Gastrocnemius medialis (tissue), 4 donors: ENCODE results near the gene FKBP1B. TPM values are rescaled to one million over a fixed set of nuclear protein-coding genes. Genes with fewer than 3 reads are reported as not detected.

Source experiments
- ATAC-seq, 2 donors: fragments of 150-250 bp; one replicate each; pipeline ENCODE4 v1.9.1; 2016
- DNase-seq, 2 donors: peaks; one replicate each; pipeline ENCODE4 v3.0.0-alpha.2; 2019
- H3K27ac ChIP-seq, 4 donors: fragments of 200-600 bp; sonication (generic); 1 replicate in 1 of 4; 2 replicates in 3 of 4; pipeline ENCODE4 v1.5.1; 2016 to 2018; ENCODE audit warnings: mild to moderate bottlenecking in 2 of 4, moderate library complexity in 1 of 4
- H3K27me3 ChIP-seq, 3 donors: fragments of 200-600 bp; sonication (generic) in 2 of 3; 1 replicate in 1 of 3; 2 replicates in 2 of 3; pipeline versions ENCODE4 v1.5.1 to v1.6.0; 2016 to 2019; ENCODE audit warnings: mild to moderate bottlenecking in 1 of 3, moderate library complexity in 1 of 3
- H3K36me3 ChIP-seq, 2 donors: fragments of 200-600 bp; sonication (generic) in 1 of 2; one replicate each; pipeline ENCODE4 v1.5.1; 2017 to 2018
- H3K4me1 ChIP-seq, 2 donors: fragments of 200-600 bp; sonication (generic) in 1 of 2; one replicate each; pipeline ENCODE4 v1.5.1; 2016 to 2017; ENCODE audit warnings: mild to moderate bottlenecking in 2 of 2
- H3K4me3 ChIP-seq, 4 donors: fragments of 200-600 bp; sonication (generic) in 3 of 4; 1 replicate in 1 of 4; 2 replicates in 3 of 4; pipeline ENCODE4 v1.5.1; 2016 to 2019; ENCODE audit warnings: mild to moderate bottlenecking in 2 of 4
- H3K9me3 ChIP-seq, 3 donors: fragments of 200-600 bp; sonication (generic) in 2 of 3; 1 replicate in 1 of 3; 2 replicates in 2 of 3; pipeline ENCODE4 v1.5.1; 2016 to 2019
- POLR2A ChIP-seq, 2 donors: fragments of 450-650 bp; IDR thresholded peaks; one replicate each; pipeline ENCODE4 v1.6.1; 2017; ENCODE audit warnings: antibody characterized with exemption in 2 of 2, mild to moderate bottlenecking in 2 of 2, moderate library complexity in 2 of 2
- in situ Hi-C, 4 donors: fragments of 200-750 bp; cut with MboI; loops; one replicate each; pipeline versions ENCODE4 v1.15.0 to v1.8.0; 2017; ENCODE audit warnings: low sequenced_read_pairs in 4 of 4
- intact Hi-C: fragments of 100-400 bp; cut with DNase I; formaldehyde crosslinking; loops from one replicate; pipeline ENCODE4 v1.15.1; 2023; ENCODE audit warnings: low total_unique reads
- total RNA-seq, 4 donors: library from RNA; depleted of rRNA; stranded (reverse); fragments of >200 nt; gene quantifications; one replicate each; pipeline versions ENCODE4 v1.1.0 to v1.2.3, GENCODE V29; 2016
- TF ChIP-seq, protein P1 (sequence below), 5 experiments: fragments of 450-650 bp in 3 of 5; fragments of 200-600 bp in 2 of 5; sonication (generic) in 2 of 5; IDR thresholded peaks in 4 of 5; conservative IDR thresholded peaks in 1 of 5; 1 replicate in 4 of 5; 2 replicates in 1 of 5; pipeline ENCODE4 v1.5.1; 2016 to 2019; ENCODE audit warnings: antibody characterized with exemption in 5 of 5, mild to moderate bottlenecking in 3 of 5, moderate library complexity in 3 of 5

The FKBP1B gene
- total RNA-seq, 4 donors from 2014 or later: 0.91 to 2.9 (median 1.5) TPM; not detected in 1

DNA sequence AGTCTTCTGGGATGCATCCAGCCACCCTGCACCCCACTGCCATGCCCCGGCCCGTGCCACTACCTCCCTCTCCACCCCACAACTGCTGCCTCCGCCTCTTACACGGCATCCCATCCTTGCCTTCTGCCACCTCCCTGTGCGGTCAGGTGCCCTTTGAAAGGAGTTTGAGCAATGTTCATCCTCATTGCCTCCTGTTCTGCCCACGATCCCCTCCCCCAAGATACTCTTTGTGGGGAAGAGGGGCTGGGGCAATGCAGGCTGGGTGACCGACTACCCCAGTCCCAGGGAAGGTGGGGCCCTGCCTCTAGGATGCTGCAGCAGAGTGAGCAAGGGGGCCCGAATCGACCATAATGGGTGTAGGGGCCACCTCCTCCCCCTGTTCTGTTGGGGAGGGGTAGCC lies 31.3 kb upstream of the FKBP1B start:
- TF ChIP-seq, protein P1, sequence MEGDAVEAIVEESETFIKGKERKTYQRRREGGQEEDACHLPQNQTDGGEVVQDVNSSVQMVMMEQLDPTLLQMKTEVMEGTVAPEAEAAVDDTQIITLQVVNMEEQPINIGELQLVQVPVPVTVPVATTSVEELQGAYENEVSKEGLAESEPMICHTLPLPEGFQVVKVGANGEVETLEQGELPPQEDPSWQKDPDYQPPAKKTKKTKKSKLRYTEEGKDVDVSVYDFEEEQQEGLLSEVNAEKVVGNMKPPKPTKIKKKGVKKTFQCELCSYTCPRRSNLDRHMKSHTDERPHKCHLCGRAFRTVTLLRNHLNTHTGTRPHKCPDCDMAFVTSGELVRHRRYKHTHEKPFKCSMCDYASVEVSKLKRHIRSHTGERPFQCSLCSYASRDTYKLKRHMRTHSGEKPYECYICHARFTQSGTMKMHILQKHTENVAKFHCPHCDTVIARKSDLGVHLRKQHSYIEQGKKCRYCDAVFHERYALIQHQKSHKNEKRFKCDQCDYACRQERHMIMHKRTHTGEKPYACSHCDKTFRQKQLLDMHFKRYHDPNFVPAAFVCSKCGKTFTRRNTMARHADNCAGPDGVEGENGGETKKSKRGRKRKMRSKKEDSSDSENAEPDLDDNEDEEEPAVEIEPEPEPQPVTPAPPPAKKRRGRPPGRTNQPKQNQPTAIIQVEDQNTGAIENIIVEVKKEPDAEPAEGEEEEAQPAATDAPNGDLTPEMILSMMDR (IDR thresholded peaks at IDR 0.05 in 4 of 5, conservative IDR thresholded peaks at IDR 0.05 in 1 of 5): no peak
- Histone ChIP-seq H3K36me3 (peaks cover 0 to 9% of the 10 kb centered on the region in 2 donors), H3K9me3 (no peaks in the 10 kb centered on the region), H3K27me3 (no peaks in the 10 kb centered on the region), H3K4me3 (no peak overlapping the region), H3K4me1 (no peaks in the 10 kb centered on the region), H3K27ac (no peak overlapping the region)
- intact Hi-C loops (no loop called here), in situ Hi-C loops (no loop called here)
- no peak for DNase-seq
- ATAC-seq: no peak

DNA sequence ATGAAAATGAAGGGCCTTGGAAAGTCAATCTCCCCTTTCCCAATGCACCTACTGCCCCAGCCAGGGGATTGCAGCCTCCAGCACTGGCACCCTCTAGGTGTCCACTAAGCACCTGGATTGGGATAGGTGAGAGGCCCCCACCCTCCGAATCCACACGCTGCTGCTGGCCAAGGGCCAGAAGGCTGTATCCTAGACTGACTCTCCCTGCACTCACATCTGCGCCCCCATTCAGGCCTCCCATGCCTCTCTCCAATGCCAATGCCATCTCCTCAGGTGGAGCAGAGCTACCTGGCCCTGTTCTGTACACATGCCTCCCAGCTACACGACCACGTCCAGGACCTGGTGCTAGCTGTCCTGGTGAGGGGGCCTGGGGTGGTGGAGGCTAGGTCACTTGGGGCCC lies 29.8 kb upstream of the FKBP1B start:
- TF ChIP-seq, protein P1 (IDR thresholded peaks at IDR 0.05 in 4 of 5, conservative IDR thresholded peaks at IDR 0.05 in 1 of 5): no peak
- TF ChIP-seq POLR2A (IDR thresholded peaks at IDR 0.05): no peak
- no peak for DNase-seq
- in situ Hi-C loops (no loop called here), intact Hi-C loops (no loop called here)
- H3K4me1 ChIP-seq: no peaks in the 10 kb centered on the region
- H3K9me3 ChIP-seq: no peaks in the 10 kb centered on the region
- H3K27ac ChIP-seq: no peak overlapping the region
- no peak overlapping the region for H3K4me3 ChIP-seq
- peaks cover 0 to 9% of the 10 kb centered on the region in 2 donors for H3K36me3 ChIP-seq
- H3K27me3 ChIP-seq: no peaks in the 10 kb centered on the region
- no peak for ATAC-seq

DNA sequence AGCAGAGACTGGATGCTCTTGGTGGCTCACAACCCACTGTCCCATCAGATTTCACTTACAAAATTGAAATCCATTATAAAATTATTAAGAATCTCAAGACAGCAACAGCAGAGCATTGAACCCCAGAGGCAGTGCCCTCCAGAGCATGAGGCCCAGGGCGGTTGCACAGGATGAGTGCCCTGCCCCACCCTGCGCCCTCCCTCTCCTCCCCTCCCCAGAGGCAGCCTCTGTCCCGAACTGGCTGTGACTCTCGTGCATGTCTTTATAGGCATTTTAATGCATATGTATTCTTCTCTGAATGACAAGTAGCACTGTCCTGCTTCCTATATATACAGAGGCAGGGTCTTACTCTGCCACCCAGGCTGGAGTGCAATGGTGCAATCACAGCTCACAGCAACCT lies 29.3 kb upstream of the FKBP1B start:
- intact Hi-C loops (no loop called here), in situ Hi-C loops (no loop called here)
- DNase-seq: no peak
- TF ChIP-seq POLR2A (IDR thresholded peaks at IDR 0.05): no peak
- TF ChIP-seq, protein P1 (IDR thresholded peaks at IDR 0.05 in 4 of 5, conservative IDR thresholded peaks at IDR 0.05 in 1 of 5): no peak
- Histone ChIP-seq H3K36me3 (peaks cover 0 to 14% of the 10 kb centered on the region in 2 donors), H3K4me3 (no peak overlapping the region), H3K27me3 (no peaks in the 10 kb centered on the region), H3K9me3 (no peaks in the 10 kb centered on the region), H3K4me1 (no peaks in the 10 kb centered on the region), H3K27ac (no peak overlapping the region)
- no peak for ATAC-seq

DNA sequence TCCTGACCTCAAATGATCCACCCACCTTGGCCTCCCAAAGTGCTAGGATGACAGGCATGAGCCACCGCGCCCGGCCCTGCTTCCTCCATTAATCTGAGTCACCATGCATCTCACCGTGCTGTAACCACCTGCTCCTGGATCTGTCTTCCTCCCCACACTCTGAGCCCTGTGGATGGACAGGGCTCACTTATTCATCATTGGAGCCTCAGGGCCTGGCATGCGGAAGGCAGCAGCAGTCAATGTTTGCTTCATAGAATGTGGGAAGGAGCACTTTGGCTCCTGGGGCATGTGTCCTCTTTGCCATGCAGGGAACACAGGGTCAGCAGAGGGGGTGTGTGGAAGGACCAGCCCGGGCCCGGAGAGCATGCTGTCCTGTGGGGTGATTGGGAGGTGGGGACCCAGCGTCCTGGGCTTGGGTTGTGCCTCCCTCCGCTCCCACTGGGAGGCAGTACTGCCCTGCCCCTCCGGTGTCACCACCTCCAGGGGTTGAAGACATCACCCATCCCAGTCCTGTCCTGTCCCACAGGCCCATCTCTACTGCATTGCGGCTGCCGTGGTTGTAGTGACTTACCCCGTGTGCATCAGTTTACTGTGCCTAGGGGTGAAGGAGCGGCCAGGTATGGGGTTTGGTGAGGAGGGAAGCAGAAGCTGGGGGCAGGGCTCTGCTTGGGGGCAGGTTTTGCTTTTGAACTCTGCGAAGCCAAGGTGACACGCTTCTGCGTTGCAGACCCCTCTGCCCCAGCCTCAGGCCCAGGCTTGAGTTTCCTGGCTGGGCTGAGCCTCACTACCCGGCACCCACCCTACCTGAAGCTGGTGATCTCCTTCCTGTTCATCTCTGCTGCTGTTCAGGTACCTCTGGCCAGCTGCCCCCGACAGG lies 28.2 kb upstream of the FKBP1B start:
- TF ChIP-seq, protein P1 (IDR thresholded peaks at IDR 0.05 in 4 of 5, conservative IDR thresholded peaks at IDR 0.05 in 1 of 5): no peak
- TF ChIP-seq POLR2A (IDR thresholded peaks at IDR 0.05): no peak
- Histone ChIP-seq H3K4me1 (no peaks in the 10 kb centered on the region), H3K27ac (no peak overlapping the region), H3K27me3 (no peaks in the 10 kb centered on the region), H3K9me3 (no peaks in the 10 kb centered on the region), H3K36me3 (peaks cover 0 to 14% of the 10 kb centered on the region in 2 donors), H3K4me3 (no peak overlapping the region)
- ATAC-seq: no peak
- intact Hi-C loops (no loop called here), in situ Hi-C loops (no loop called here)
- DNase-seq: no peak
